Astrocyte (in vitro differentiated cells and primary cell): ENCODE results near the gene PKP4. TPM values are rescaled to one million over a fixed set of nuclear protein-coding genes. Genes with fewer than 3 reads are reported as not detected.
A peak's percentile ranks its signal among the peaks of the same experiment; 100 is the strongest.

ENCODE experiments used
- DNase-seq: peaks from one replicate; pipeline ENCODE4 v3.0.0-alpha.2; 2010; ENCODE audit warnings: low read depth
- FAIRE-seq: peaks from 2 replicates; lab custom pipeline; 2011; peaks lifted over from hg19 to GRCh38; lab: Jason Lieb, UNC
- H2AFZ ChIP-seq: 2 replicates; pipeline ENCODE4 v1.6.0; 2012; ENCODE audit warnings: low read depth, low read length, inconsistent platforms
- H3K27ac ChIP-seq: 2 replicates; pipeline ENCODE4 v1.5.1; 2011; ENCODE audit warnings: low read depth, low read length, inconsistent platforms
- H3K27me3 ChIP-seq: 2 replicates; pipeline ENCODE4 v1.6.0; 2011; ENCODE audit warnings: low read length, inconsistent platforms; ENCODE audit not compliant: insufficient read depth
- H3K36me3 ChIP-seq: 2 replicates; pipeline ENCODE4 v1.5.1; 2011; ENCODE audit warnings: low read length, inconsistent platforms; ENCODE audit not compliant: insufficient read depth
- H3K4me1 ChIP-seq: 2 replicates; pipeline ENCODE4 v1.5.1; 2011; ENCODE audit warnings: low read length, inconsistent platforms; ENCODE audit not compliant: insufficient read depth
- H3K4me2 ChIP-seq: 2 replicates; pipeline ENCODE4 v1.6.0; 2012; ENCODE audit warnings: low read length, inconsistent platforms
- H3K4me3 ChIP-seq: 2 replicates; pipeline ENCODE4 v1.5.1; 2011; ENCODE audit warnings: low read depth, mild to moderate bottlenecking, low read length, inconsistent platforms; ENCODE audit not compliant: insufficient read depth
- H3K79me2 ChIP-seq: 2 replicates; pipeline ENCODE4 v1.6.0; 2012; ENCODE audit warnings: mild to moderate bottlenecking, low read length, inconsistent platforms; ENCODE audit not compliant: insufficient read depth
- H3K9ac ChIP-seq: 2 replicates; pipeline ENCODE4 v1.6.0; 2012; ENCODE audit warnings: mild to moderate bottlenecking, low read length, inconsistent platforms
- H3K9me3 ChIP-seq: 2 replicates; pipeline ENCODE4 v1.5.1; 2012; ENCODE audit warnings: low read depth, mild to moderate bottlenecking, low read length, inconsistent platforms; ENCODE audit not compliant: insufficient read depth
- H4K20me1 ChIP-seq: 2 replicates; pipeline ENCODE4 v1.6.0; 2012; ENCODE audit warnings: low read length, inconsistent platforms; ENCODE audit not compliant: insufficient read depth
- H3K27ac Mint-ChIP-seq: one replicate; pipeline ENCODE4 v1.8.0; 2021; ENCODE audit warnings: mild to moderate bottlenecking, mixed read lengths; ENCODE audit not compliant: unreplicated experiment
- H3K27me3 Mint-ChIP-seq: one replicate; pipeline ENCODE4 v1.8.0; 2021; ENCODE audit warnings: low read depth, mixed read lengths; ENCODE audit not compliant: unreplicated experiment
- H3K36me3 Mint-ChIP-seq: one replicate; pipeline ENCODE4 v1.8.0; 2021; ENCODE audit warnings: low read depth, mixed read lengths; ENCODE audit not compliant: unreplicated experiment
- H3K4me1 Mint-ChIP-seq: one replicate; pipeline ENCODE4 v1.8.0; 2021; ENCODE audit warnings: low read depth, mixed read lengths; ENCODE audit not compliant: unreplicated experiment
- H3K4me3 Mint-ChIP-seq: one replicate; pipeline ENCODE4 v1.8.0; 2021; ENCODE audit warnings: mild to moderate bottlenecking, moderate library complexity, mixed read lengths; ENCODE audit not compliant: unreplicated experiment
- H3K9me3 Mint-ChIP-seq: one replicate; pipeline ENCODE4 v1.8.0; 2021; ENCODE audit warnings: mild to moderate bottlenecking, mixed read lengths; ENCODE audit not compliant: unreplicated experiment
- CTCF ChIP-seq: IDR thresholded peaks from 2 replicates; pipeline ENCODE4 v1.5.1; 2011; ENCODE audit warnings: low read depth, mild to moderate bottlenecking, inconsistent platforms, low read length, moderate library complexity; ENCODE audit not compliant: insufficient read depth
- EZH2 ChIP-seq: IDR thresholded peaks from 2 replicates; pipeline ENCODE4 v1.6.1; 2012; ENCODE audit warnings: mild to moderate bottlenecking, low read length, inconsistent platforms; ENCODE audit not compliant: insufficient read depth
- total RNA-seq: library from RNA; stranded (reverse); gene quantifications from 2 replicates; pipeline ENCODE4 v1.2.1, GENCODE V29; 2021

PKP4 gene
- total RNA-seq, 1 donor from 2014 or later = 38.4 TPM

GRCh38 chr2:158600155-158600802 is 143.5 kb downstream of the PKP4 start:
- Mint-ChIP-seq H3K36me3 (peaks cover 3% of the 10 kb centered on the region), H3K9me3 (no peaks in the 10 kb centered on the region), H3K27me3 (no peaks in the 10 kb centered on the region), H3K4me3 (no peak overlapping the region), H3K4me1 (peaks cover 14% of the 10 kb centered on the region), H3K27ac (no peak overlapping the region)
- Histone ChIP-seq H3K27me3 (no peaks in the 10 kb centered on the region), H3K4me3 (peak overlapping the region; percentile 30), H3K4me2 (peak overlapping the region; percentile 79), H3K36me3 (no peaks in the 10 kb centered on the region), H3K27ac (peak overlapping the region; percentile 86), H3K9me3 (no peaks in the 10 kb centered on the region), H3K9ac (peak overlapping the region; percentile 63), H2AFZ (peak overlapping the region; percentile 26), H4K20me1 (no peaks in the 10 kb centered on the region), H3K4me1 (peaks cover 27% of the 10 kb centered on the region), H3K79me2 (no peaks in the 10 kb centered on the region)
- FAIRE-seq (peak; percentile 96), DNase-seq (peak; percentile 92)
- no peak for TF ChIP-seq EZH2
- TF ChIP-seq CTCF = no peak

GRCh38 chr2:158602027-158602426 is 145.3 kb downstream of the PKP4 start:
- no peak overlapping the region for H3K9ac ChIP-seq
- H3K9me3 ChIP-seq = no peaks in the 10 kb centered on the region
- no peak for DNase-seq
- H3K4me1 ChIP-seq = peaks cover 27% of the 10 kb centered on the region
- Mint-ChIP-seq H3K27me3 (no peaks in the 10 kb centered on the region), H3K4me1 (peaks cover 14% of the 10 kb centered on the region), H3K36me3 (peaks cover 3% of the 10 kb centered on the region), H3K4me3 (no peak overlapping the region), H3K27ac (no peak overlapping the region), H3K9me3 (no peaks in the 10 kb centered on the region)
- no peaks in the 10 kb centered on the region for H3K27me3 ChIP-seq
- no peak for TF ChIP-seq EZH2
- TF ChIP-seq CTCF = no peak
- no peak overlapping the region for H3K4me3 ChIP-seq
- no peaks in the 10 kb centered on the region for H3K79me2 ChIP-seq
- H3K27ac ChIP-seq = no peak overlapping the region
- H3K36me3 ChIP-seq = no peaks in the 10 kb centered on the region
- no peak for FAIRE-seq
- H2AFZ ChIP-seq = no peak overlapping the region
- H3K4me2 ChIP-seq = no peak overlapping the region
- no peaks in the 10 kb centered on the region for H4K20me1 ChIP-seq

- H3K27ac ChIP-seq = no peak overlapping the region
- FAIRE-seq = no peak
These were observed 146.5 kb downstream of the PKP4 start for GRCh38 chr2:158603205-158603604.

More at GRCh38 chr2:158603205-158603604, 146.5 kb downstream of the PKP4 start:
- Mint-ChIP-seq H3K27me3 (no peaks in the 10 kb centered on the region), H3K27ac (no peak overlapping the region), H3K4me3 (no peak overlapping the region), H3K4me1 (peaks cover 14% of the 10 kb centered on the region), H3K36me3 (peaks cover 3% of the 10 kb centered on the region), H3K9me3 (no peaks in the 10 kb centered on the region)
- Histone ChIP-seq H4K20me1 (no peaks in the 10 kb centered on the region), H3K9me3 (no peaks in the 10 kb centered on the region), H3K9ac (no peak overlapping the region), H3K4me1 (peaks cover 27% of the 10 kb centered on the region), H2AFZ (no peak overlapping the region), H3K4me2 (no peak overlapping the region), H3K36me3 (no peaks in the 10 kb centered on the region), H3K79me2 (no peaks in the 10 kb centered on the region), H3K4me3 (no peak overlapping the region), H3K27me3 (no peaks in the 10 kb centered on the region)
- TF ChIP-seq CTCF = no peak
- TF ChIP-seq EZH2 = no peak
- DNase-seq = no peak
